Gastroesophageal sphincter (tissue), 3 donors: ENCODE results near the gene LPP.

Experiments
- POLR2AphosphoS5 ChIP-seq: sonication (generic); formaldehyde crosslinking; IDR thresholded peaks from one replicate; pipeline ENCODE4 v1.6.1; 2017; ENCODE audit warnings: antibody characterized with exemption
- TF ChIP-seq, protein P1 (sequence below), 4 experiments: fragments of 200-600 bp in 2 of 4; fragments of 450-650 bp in 2 of 4; sonication (generic) in 1 of 4; IDR thresholded peaks; one replicate each; pipeline ENCODE4 v1.5.1; 2017 to 2019; ENCODE audit warnings: antibody characterized with exemption in 4 of 4, mild to moderate bottlenecking in 2 of 4, moderate library complexity in 2 of 4

DNA sequence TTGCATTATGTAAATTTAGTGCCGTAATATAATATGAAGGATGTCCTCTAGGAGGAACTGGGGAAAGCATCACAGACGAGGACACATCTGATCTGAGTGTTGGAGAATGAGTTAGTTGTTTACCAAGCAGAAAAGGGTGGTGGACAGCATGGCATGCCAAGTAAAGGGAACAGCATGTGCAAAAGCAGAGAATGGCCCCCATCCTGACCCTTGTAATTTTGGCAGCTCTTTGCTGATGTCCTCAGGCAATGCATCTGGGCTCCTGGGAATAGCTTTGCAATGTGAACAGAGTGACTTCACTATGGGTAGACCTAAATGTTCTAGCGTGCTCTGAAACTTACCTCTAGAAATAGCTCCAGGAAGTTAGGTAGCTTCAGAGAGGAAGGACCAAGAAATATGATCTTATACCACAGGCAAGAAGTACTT lies 263.3 kb downstream of the LPP start:
- TF ChIP-seq, protein P1, sequence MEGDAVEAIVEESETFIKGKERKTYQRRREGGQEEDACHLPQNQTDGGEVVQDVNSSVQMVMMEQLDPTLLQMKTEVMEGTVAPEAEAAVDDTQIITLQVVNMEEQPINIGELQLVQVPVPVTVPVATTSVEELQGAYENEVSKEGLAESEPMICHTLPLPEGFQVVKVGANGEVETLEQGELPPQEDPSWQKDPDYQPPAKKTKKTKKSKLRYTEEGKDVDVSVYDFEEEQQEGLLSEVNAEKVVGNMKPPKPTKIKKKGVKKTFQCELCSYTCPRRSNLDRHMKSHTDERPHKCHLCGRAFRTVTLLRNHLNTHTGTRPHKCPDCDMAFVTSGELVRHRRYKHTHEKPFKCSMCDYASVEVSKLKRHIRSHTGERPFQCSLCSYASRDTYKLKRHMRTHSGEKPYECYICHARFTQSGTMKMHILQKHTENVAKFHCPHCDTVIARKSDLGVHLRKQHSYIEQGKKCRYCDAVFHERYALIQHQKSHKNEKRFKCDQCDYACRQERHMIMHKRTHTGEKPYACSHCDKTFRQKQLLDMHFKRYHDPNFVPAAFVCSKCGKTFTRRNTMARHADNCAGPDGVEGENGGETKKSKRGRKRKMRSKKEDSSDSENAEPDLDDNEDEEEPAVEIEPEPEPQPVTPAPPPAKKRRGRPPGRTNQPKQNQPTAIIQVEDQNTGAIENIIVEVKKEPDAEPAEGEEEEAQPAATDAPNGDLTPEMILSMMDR (IDR thresholded peaks at IDR 0.05): no peak
- peak; percentile 73 for TF ChIP-seq POLR2AphosphoS5
